Measurements from ENCODE around the gene ZNF322. TPM values are rescaled to one million over a fixed set of nuclear protein-coding genes. Genes with fewer than 3 reads are reported as not detected.
"Not testable (repeated sequence)": the region's sequence is repeated elsewhere in the genome, so short reads cannot be mapped to it uniquely, and the experiment has no call there.

Gene ZNF322
- total RNA-seq, 2 experiments from 2014 or later: 0.92 to 0.93 TPM

GRCh38 chr6:26682435-26683042 is 23.0 kb upstream of the ZNF322 start:
- H3K27ac ChIP-seq (ENCODE audit: low read depth in 1 of 2, low read length in 2 of 2); H3K4me3 ChIP-seq (ENCODE audit: low read length); H3K4me3 Mint-ChIP-seq; H3K4me1 Mint-ChIP-seq (ENCODE audit: low read depth); H3K4me1 ChIP-seq (ENCODE audit: insufficient read depth, low read length); H3K27ac Mint-ChIP-seq; ATAC-seq (ENCODE audit: poor library complexity); H3K9me3 ChIP-seq (ENCODE audit: control insufficient read depth in 1 of 2, insufficient read depth in 1 of 2, low read length in 2 of 2); H3K27me3 Mint-ChIP-seq; CTCF ChIA-PET; H3K9me3 Mint-ChIP-seq; POLR2A ChIA-PET; H3K36me3 Mint-ChIP-seq (ENCODE audit: low read depth); intact Hi-C loops (cut with DNase I, micrococcal nuclease); H3K36me3 ChIP-seq (ENCODE audit: insufficient read depth, low read length); DNase-seq; H3K27me3 ChIP-seq (ENCODE audit: control insufficient read depth in 1 of 2, insufficient read depth in 2 of 2, low read length in 2 of 2): not testable (repeated sequence)

GRCh38 chr6:26673287-26673686 is 13.7 kb upstream of the ZNF322 start:
- DNase-seq; H3K9me3 Mint-ChIP-seq; H3K36me3 Mint-ChIP-seq (ENCODE audit: low read depth); H3K36me3 ChIP-seq (ENCODE audit: insufficient read depth, low read length); H3K9me3 ChIP-seq (ENCODE audit: control insufficient read depth in 1 of 2, insufficient read depth in 1 of 2, low read length in 2 of 2); CTCF ChIA-PET; H3K27me3 ChIP-seq (ENCODE audit: control insufficient read depth in 1 of 2, insufficient read depth in 2 of 2, low read length in 2 of 2); H3K4me1 ChIP-seq (ENCODE audit: insufficient read depth, low read length); H3K4me1 Mint-ChIP-seq (ENCODE audit: low read depth); H3K4me3 ChIP-seq (ENCODE audit: low read length); H3K4me3 Mint-ChIP-seq; intact Hi-C loops (cut with DNase I, micrococcal nuclease); H3K27ac ChIP-seq (ENCODE audit: low read depth in 1 of 2, low read length in 2 of 2); ATAC-seq (ENCODE audit: poor library complexity); H3K27ac Mint-ChIP-seq; POLR2A ChIA-PET; H3K27me3 Mint-ChIP-seq: not testable (repeated sequence)

GRCh38 chr6:26670558-26670957 is 11.0 kb upstream of the ZNF322 start:
- H3K4me3 Mint-ChIP-seq; intact Hi-C loops (cut with DNase I, micrococcal nuclease); H3K9me3 ChIP-seq (ENCODE audit: control insufficient read depth in 1 of 2, insufficient read depth in 1 of 2, low read length in 2 of 2); H3K36me3 ChIP-seq (ENCODE audit: insufficient read depth, low read length); DNase-seq; ATAC-seq (ENCODE audit: poor library complexity); H3K4me3 ChIP-seq (ENCODE audit: low read length); H3K27ac ChIP-seq (ENCODE audit: low read depth in 1 of 2, low read length in 2 of 2); POLR2A ChIA-PET; H3K27ac Mint-ChIP-seq; CTCF ChIA-PET; H3K4me1 ChIP-seq (ENCODE audit: insufficient read depth, low read length); H3K9me3 Mint-ChIP-seq; H3K4me1 Mint-ChIP-seq (ENCODE audit: low read depth); H3K36me3 Mint-ChIP-seq (ENCODE audit: low read depth): not testable (repeated sequence)
- peaks cover 8 to 10% of the 10 kb centered on the region in 2 experiments for H3K27me3 ChIP-seq (ENCODE audit: control insufficient read depth in 1 of 2, insufficient read depth in 2 of 2, low read length in 2 of 2)
- H3K27me3 Mint-ChIP-seq: peaks cover 15% of the 10 kb centered on the region

- CTCF ChIA-PET: not testable (repeated sequence)
These were observed 10.5 kb upstream of the ZNF322 start for GRCh38 chr6:26670003-26670402.

GRCh38 chr6:26660000-26660361 is 435 bp upstream of the ZNF322 start:
- peak overlapping the region; percentile 81 for H3K4me3 ChIP-seq (ENCODE audit: low read length)
- POLR2A ChIA-PET: interaction anchor here (0.9 kb wide), 1 partner anchor 65 kb away, joined by 3 read pairs; no protein-coding TSS in a partner anchor
- TF ChIP-seq, protein P1, sequence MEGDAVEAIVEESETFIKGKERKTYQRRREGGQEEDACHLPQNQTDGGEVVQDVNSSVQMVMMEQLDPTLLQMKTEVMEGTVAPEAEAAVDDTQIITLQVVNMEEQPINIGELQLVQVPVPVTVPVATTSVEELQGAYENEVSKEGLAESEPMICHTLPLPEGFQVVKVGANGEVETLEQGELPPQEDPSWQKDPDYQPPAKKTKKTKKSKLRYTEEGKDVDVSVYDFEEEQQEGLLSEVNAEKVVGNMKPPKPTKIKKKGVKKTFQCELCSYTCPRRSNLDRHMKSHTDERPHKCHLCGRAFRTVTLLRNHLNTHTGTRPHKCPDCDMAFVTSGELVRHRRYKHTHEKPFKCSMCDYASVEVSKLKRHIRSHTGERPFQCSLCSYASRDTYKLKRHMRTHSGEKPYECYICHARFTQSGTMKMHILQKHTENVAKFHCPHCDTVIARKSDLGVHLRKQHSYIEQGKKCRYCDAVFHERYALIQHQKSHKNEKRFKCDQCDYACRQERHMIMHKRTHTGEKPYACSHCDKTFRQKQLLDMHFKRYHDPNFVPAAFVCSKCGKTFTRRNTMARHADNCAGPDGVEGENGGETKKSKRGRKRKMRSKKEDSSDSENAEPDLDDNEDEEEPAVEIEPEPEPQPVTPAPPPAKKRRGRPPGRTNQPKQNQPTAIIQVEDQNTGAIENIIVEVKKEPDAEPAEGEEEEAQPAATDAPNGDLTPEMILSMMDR (IDR thresholded peaks at IDR 0.05): no peak

More at GRCh38 chr6:26670003-26670402, 10.5 kb upstream of the ZNF322 start:
- POLR2A ChIA-PET; H3K9me3 ChIP-seq (ENCODE audit: control insufficient read depth in 1 of 2, insufficient read depth in 1 of 2, low read length in 2 of 2); H3K27ac ChIP-seq (ENCODE audit: low read depth in 1 of 2, low read length in 2 of 2); DNase-seq; intact Hi-C loops (cut with DNase I, micrococcal nuclease); H3K4me1 Mint-ChIP-seq (ENCODE audit: low read depth); H3K4me3 Mint-ChIP-seq; ATAC-seq (ENCODE audit: poor library complexity); H3K9me3 Mint-ChIP-seq; H3K36me3 Mint-ChIP-seq (ENCODE audit: low read depth); H3K4me3 ChIP-seq (ENCODE audit: low read length); H3K27ac Mint-ChIP-seq; H3K36me3 ChIP-seq (ENCODE audit: insufficient read depth, low read length); H3K4me1 ChIP-seq (ENCODE audit: insufficient read depth, low read length): not testable (repeated sequence)
- peaks cover 20% of the 10 kb centered on the region for H3K27me3 Mint-ChIP-seq
- H3K27me3 ChIP-seq (ENCODE audit: control insufficient read depth in 1 of 2, insufficient read depth in 2 of 2, low read length in 2 of 2): peaks cover 13 to 15% of the 10 kb centered on the region in 2 experiments

More at GRCh38 chr6:26660000-26660361, 435 bp upstream of the ZNF322 start:
- CTCF ChIA-PET: interaction anchor here (0.5 to 1.0 kb wide), 2 partner anchors 64 to 597 kb away, joined by 4 read pairs; no protein-coding TSS in a partner anchor
- Mint-ChIP-seq H3K4me3 (peak overlapping the region; percentile 86), H3K4me1 (ENCODE audit: low read depth) (peaks cover 46% of the 10 kb centered on the region), H3K9me3 (no peaks in the 10 kb centered on the region), H3K27me3 (peaks cover 32% of the 10 kb centered on the region), H3K36me3 (ENCODE audit: low read depth) (peaks cover 28% of the 10 kb centered on the region), H3K27ac (peak overlapping the region; percentile 4)
- peak; percentile 72 for ATAC-seq (ENCODE audit: poor library complexity)
- Histone ChIP-seq H3K9me3 (ENCODE audit: control insufficient read depth in 1 of 2, insufficient read depth in 1 of 2, low read length in 2 of 2) (no peaks in the 10 kb centered on the region), H3K36me3 (ENCODE audit: insufficient read depth, low read length) (no peaks in the 10 kb centered on the region), H3K27me3 (ENCODE audit: control insufficient read depth in 1 of 2, insufficient read depth in 2 of 2, low read length in 2 of 2) (peaks cover 1 to 20% of the 10 kb centered on the region in 2 experiments), H3K4me1 (ENCODE audit: insufficient read depth, low read length) (peaks cover 16% of the 10 kb centered on the region), H3K27ac (ENCODE audit: low read depth in 1 of 2, low read length in 2 of 2) (no peak overlapping the region)
- DNase-seq: peak in 5 of 14 experiments; percentile 2 to 61 (median 28)
- intact Hi-C loops (cut with DNase I, micrococcal nuclease): no loop called here

All from CD4-positive, alpha-beta T cell (primary cell).